ENCODE results near the gene DGKD.

DGKD gene

GRCh38 chr2:233470839-233471238 is 116.5 kb downstream of the DGKD start:
- H3K27me3 ChIP-seq (ENCODE audit: insufficient read depth, insufficient read length), result no peaks in the 10 kb centered on the region
- no peak for DNase-seq (ENCODE audit: low read depth, low spot score)
- H3K36me3 ChIP-seq (ENCODE audit: insufficient read depth, insufficient read length, low read length), result peaks cover 49% of the 10 kb centered on the region
- no peak for TF ChIP-seq YY1 (IDR thresholded peaks at IDR 0.05; ENCODE audit: insufficient read depth, insufficient read length)
- no peak for TF ChIP-seq SUZ12 (IDR thresholded peaks at IDR 0.05; ENCODE audit: extremely low read depth, insufficient read depth, insufficient read length)
- TF ChIP-seq ZNF274 (IDR thresholded peaks at IDR 0.05; ENCODE audit: low read depth, low read length), result no peak
- H3K4me3 ChIP-seq (ENCODE audit: insufficient read length, low read depth), result no peak overlapping the region
- peaks cover 8% of the 10 kb centered on the region for H3K4me1 ChIP-seq (ENCODE audit: insufficient read depth, insufficient read length)
- H3K9me3 ChIP-seq (ENCODE audit: insufficient read depth, low read length), result no peaks in the 10 kb centered on the region
- H3K9ac ChIP-seq (ENCODE audit: insufficient read length, low read depth), result no peak overlapping the region

- Histone ChIP-seq H3K9me3 (ENCODE audit: insufficient read depth, low read length) (no peaks in the 10 kb centered on the region), H3K4me3 (ENCODE audit: insufficient read length, low read depth) (no peak overlapping the region), H3K4me1 (ENCODE audit: insufficient read depth, insufficient read length) (peaks cover 8% of the 10 kb centered on the region), H3K27me3 (ENCODE audit: insufficient read depth, insufficient read length) (no peaks in the 10 kb centered on the region), H3K9ac (ENCODE audit: insufficient read length, low read depth) (no peak overlapping the region), H3K36me3 (ENCODE audit: insufficient read depth, insufficient read length, low read length) (peaks cover 55% of the 10 kb centered on the region)
- TF ChIP-seq SUZ12 (IDR thresholded peaks at IDR 0.05; ENCODE audit: extremely low read depth, insufficient read depth, insufficient read length) (no peak), YY1 (IDR thresholded peaks at IDR 0.05; ENCODE audit: insufficient read depth, insufficient read length) (no peak), ZNF274 (IDR thresholded peaks at IDR 0.05; ENCODE audit: low read depth, low read length) (no peak)
- DNase-seq (ENCODE audit: low read depth, low spot score), result no peak
Measured at GRCh38 chr2:233471291-233472035, 117.2 kb downstream of the DGKD start.

GRCh38 chr2:233473386-233473791 is 119.1 kb downstream of the DGKD start:
- Histone ChIP-seq H3K36me3 (ENCODE audit: insufficient read depth, insufficient read length, low read length) (peaks cover 59% of the 10 kb centered on the region), H3K4me1 (ENCODE audit: insufficient read depth, insufficient read length) (peaks cover 8% of the 10 kb centered on the region)
- TF ChIP-seq YY1 (IDR thresholded peaks at IDR 0.05; ENCODE audit: insufficient read depth, insufficient read length) (no peak), ZNF274 (IDR thresholded peaks at IDR 0.05; ENCODE audit: low read depth, low read length) (no peak), SUZ12 (IDR thresholded peaks at IDR 0.05; ENCODE audit: extremely low read depth, insufficient read depth, insufficient read length) (no peak)

GRCh38 chr2:233473878-233474277 is 119.6 kb downstream of the DGKD start:
- DNase-seq (ENCODE audit: low read depth, low spot score), result no peak

More at GRCh38 chr2:233473386-233473791, 119.1 kb downstream of the DGKD start:
- Histone ChIP-seq H3K27me3 (ENCODE audit: insufficient read depth, insufficient read length) (no peaks in the 10 kb centered on the region), H3K4me3 (ENCODE audit: insufficient read length, low read depth) (no peak overlapping the region), H3K9ac (ENCODE audit: insufficient read length, low read depth) (no peak overlapping the region), H3K9me3 (ENCODE audit: insufficient read depth, low read length) (no peaks in the 10 kb centered on the region)
- DNase-seq (ENCODE audit: low read depth, low spot score), result no peak

GRCh38 chr2:233474308-233475160 is 120.2 kb downstream of the DGKD start:
- H3K9ac ChIP-seq (ENCODE audit: insufficient read length, low read depth), result no peak overlapping the region
- peaks cover 8% of the 10 kb centered on the region for H3K4me1 ChIP-seq (ENCODE audit: insufficient read depth, insufficient read length)
- peaks cover 53% of the 10 kb centered on the region for H3K36me3 ChIP-seq (ENCODE audit: insufficient read depth, insufficient read length, low read length)
- H3K27me3 ChIP-seq (ENCODE audit: insufficient read depth, insufficient read length), result no peaks in the 10 kb centered on the region
- DNase-seq (ENCODE audit: low read depth, low spot score), result no peak
- H3K9me3 ChIP-seq (ENCODE audit: insufficient read depth, low read length), result no peaks in the 10 kb centered on the region
- TF ChIP-seq ZNF274 (IDR thresholded peaks at IDR 0.05; ENCODE audit: low read depth, low read length) (no peak), SUZ12 (IDR thresholded peaks at IDR 0.05; ENCODE audit: extremely low read depth, insufficient read depth, insufficient read length) (no peak), YY1 (IDR thresholded peaks at IDR 0.05; ENCODE audit: insufficient read depth, insufficient read length) (no peak)
- H3K4me3 ChIP-seq (ENCODE audit: insufficient read length, low read depth), result no peak overlapping the region

More at GRCh38 chr2:233473878-233474277, 119.6 kb downstream of the DGKD start:
- H3K36me3 ChIP-seq (ENCODE audit: insufficient read depth, insufficient read length, low read length), result peaks cover 58% of the 10 kb centered on the region
- no peak for TF ChIP-seq SUZ12 (IDR thresholded peaks at IDR 0.05; ENCODE audit: extremely low read depth, insufficient read depth, insufficient read length)
- no peak for TF ChIP-seq YY1 (IDR thresholded peaks at IDR 0.05; ENCODE audit: insufficient read depth, insufficient read length)
- no peak for TF ChIP-seq ZNF274 (IDR thresholded peaks at IDR 0.05; ENCODE audit: low read depth, low read length)
- peaks cover 8% of the 10 kb centered on the region for H3K4me1 ChIP-seq (ENCODE audit: insufficient read depth, insufficient read length)
- H3K9ac ChIP-seq (ENCODE audit: insufficient read length, low read depth), result no peak overlapping the region
- H3K27me3 ChIP-seq (ENCODE audit: insufficient read depth, insufficient read length), result no peaks in the 10 kb centered on the region
- H3K4me3 ChIP-seq (ENCODE audit: insufficient read length, low read depth), result no peak overlapping the region
- H3K9me3 ChIP-seq (ENCODE audit: insufficient read depth, low read length), result no peaks in the 10 kb centered on the region

- Histone ChIP-seq H3K9ac (ENCODE audit: insufficient read length, low read depth) (no peak overlapping the region), H3K36me3 (ENCODE audit: insufficient read depth, insufficient read length, low read length) (peaks cover 56% of the 10 kb centered on the region), H3K4me1 (ENCODE audit: insufficient read depth, insufficient read length) (peaks cover 8% of the 10 kb centered on the region), H3K27me3 (ENCODE audit: insufficient read depth, insufficient read length) (no peaks in the 10 kb centered on the region), H3K4me3 (ENCODE audit: insufficient read length, low read depth) (no peak overlapping the region), H3K9me3 (ENCODE audit: insufficient read depth, low read length) (no peaks in the 10 kb centered on the region)
- DNase-seq (ENCODE audit: low read depth, low spot score), result no peak
- TF ChIP-seq ZNF274 (IDR thresholded peaks at IDR 0.05; ENCODE audit: low read depth, low read length), result no peak
Measured at GRCh38 chr2:233476063-233476410, 121.7 kb downstream of the DGKD start.

Data from NT2/D1 (cell line).